SK-N-SH treated with all-trans-retinoic acid at 6 μM for 48 hours (cell line): Measurements from ENCODE around the gene RAD54L.

Source experiments
- ATAC-seq: fragments of 200-7000 bp; cut with Tn5 transposase; 3 replicates; pipeline ENCODE4 v1.9.1; 2020; ENCODE audit warnings: mild to moderate bottlenecking, moderate library complexity
- ARNTL ChIP-seq: fragments of 450-650 bp; formaldehyde crosslinking; IDR thresholded peaks from 2 replicates; pipeline ENCODE4 v1.5.0; 2020; ENCODE audit warnings: low read depth, mild to moderate bottlenecking, moderate library complexity, borderline replicate concordance
- BACH2 ChIP-seq: fragments of 250-450 bp; sonication (Bioruptor Pico); IDR thresholded peaks from 2 replicates; pipeline ENCODE4 v1.9.0; 2021; ENCODE audit warnings: mild to moderate bottlenecking, borderline replicate concordance
- CSDC2 ChIP-seq: fragments of 250-450 bp; sonication (Bioruptor Pico); IDR thresholded peaks from 2 replicates; pipeline ENCODE4 v1.5.0; 2020; ENCODE audit warnings: mild to moderate bottlenecking, moderate library complexity
- CSRNP3 ChIP-seq: fragments of 250-450 bp; sonication (Bioruptor Pico); IDR thresholded peaks from 2 replicates; pipeline ENCODE4 v1.5.1; 2021; ENCODE audit warnings: mild to moderate bottlenecking, moderate library complexity
- ESRRG ChIP-seq: fragments of 250-450 bp; sonication (Bioruptor Pico); IDR thresholded peaks from 2 replicates; pipeline ENCODE4 v1.6.1; 2021; ENCODE audit warnings: mild to moderate bottlenecking
- GLIS3 ChIP-seq: fragments of 250-450 bp; sonication (Bioruptor Pico); IDR thresholded peaks from 2 replicates; pipeline ENCODE4 v1.5.0; 2020; ENCODE audit warnings: mild to moderate bottlenecking, moderate library complexity
- ISL1 ChIP-seq: fragments of 250-450 bp; sonication (Bioruptor Pico); IDR thresholded peaks from 2 replicates; pipeline ENCODE4 v2.1.2; 2022; ENCODE audit warnings: mild to moderate bottlenecking, moderate library complexity
- OSR1 ChIP-seq: fragments of 250-450 bp; sonication (Bioruptor Pico); IDR thresholded peaks from 2 replicates; pipeline ENCODE4 v1.8.0; 2022; ENCODE audit warnings: moderate library complexity, mild to moderate bottlenecking, inconsistent platforms
- PATZ1 ChIP-seq: fragments of 250-450 bp; sonication (Bioruptor Pico); IDR thresholded peaks from 2 replicates; pipeline ENCODE4 v1.8.0; 2020; ENCODE audit warnings: mild to moderate bottlenecking, moderate library complexity, borderline replicate concordance
- POU6F1 ChIP-seq: fragments of 250-450 bp; sonication (Bioruptor Pico); IDR thresholded peaks from 2 replicates; pipeline ENCODE4 v1.8.0; 2021; ENCODE audit warnings: low read depth, mild to moderate bottlenecking, moderate library complexity, borderline replicate concordance
- PPARA ChIP-seq: fragments of 250-450 bp; sonication (Bioruptor Pico); IDR thresholded peaks from 2 replicates; pipeline ENCODE4 v1.5.0; 2020; ENCODE audit warnings: mild to moderate bottlenecking, borderline replicate concordance
- RARB ChIP-seq: fragments of 250-450 bp; sonication (Bioruptor Pico); IDR thresholded peaks from 2 replicates; pipeline ENCODE4 v1.8.0; 2021; ENCODE audit warnings: mild to moderate bottlenecking, moderate library complexity
- SNAI2 ChIP-seq: fragments of 250-450 bp; sonication (Bioruptor Pico); IDR thresholded peaks from 2 replicates; pipeline ENCODE4 v1.5.0; 2020; ENCODE audit warnings: mild to moderate bottlenecking, moderate library complexity
- TCF4 ChIP-seq: fragments of 250-450 bp; sonication (Bioruptor Pico); IDR thresholded peaks from 2 replicates; pipeline ENCODE4 v1.8.0; 2021; ENCODE audit warnings: mild to moderate bottlenecking, moderate library complexity, borderline replicate concordance
- TOX ChIP-seq: fragments of 250-450 bp; sonication (Bioruptor Pico); IDR thresholded peaks from 2 replicates; pipeline ENCODE4 v1.8.0; 2021; ENCODE audit warnings: mild to moderate bottlenecking, moderate library complexity, borderline replicate concordance
- ZC3H10 ChIP-seq: fragments of 250-450 bp; sonication (Bioruptor Pico); IDR thresholded peaks from 2 replicates; pipeline ENCODE4 v1.5.1; 2021; ENCODE audit warnings: mild to moderate bottlenecking, moderate library complexity
- ZFP3 ChIP-seq: fragments of 250-450 bp; sonication (Bioruptor Pico); IDR thresholded peaks from 2 replicates; pipeline ENCODE4 v1.5.0; 2020; ENCODE audit warnings: mild to moderate bottlenecking, moderate library complexity
- ZFP30 ChIP-seq: fragments of 450-650 bp; formaldehyde crosslinking; IDR thresholded peaks from 2 replicates; pipeline ENCODE4 v1.5.0; 2022; ENCODE audit warnings: mild to moderate bottlenecking, moderate library complexity
- ZNF565 ChIP-seq: fragments of 450-650 bp; formaldehyde crosslinking; conservative IDR thresholded peaks from 2 replicates; pipeline ENCODE4 v1.5.0; 2020; ENCODE audit warnings: low read depth, mild to moderate bottlenecking, moderate library complexity
- ZNF70 ChIP-seq: fragments of 450-650 bp; formaldehyde crosslinking; IDR thresholded peaks from 2 replicates; pipeline ENCODE4 v1.5.0; 2020; ENCODE audit warnings: mild to moderate bottlenecking, moderate library complexity
- TF ChIP-seq, protein P1 (sequence below): fragments of 250-450 bp; sonication (Bioruptor Pico); IDR thresholded peaks from 2 replicates; pipeline ENCODE4 v1.5.1; 2020; ENCODE audit warnings: low read depth, mild to moderate bottlenecking, moderate library complexity
- TF ChIP-seq, protein P2 (sequence below): fragments of 250-450 bp; sonication (Bioruptor Pico); IDR thresholded peaks from 2 replicates; pipeline ENCODE4 v1.5.0; 2020; ENCODE audit warnings: mild to moderate bottlenecking, moderate library complexity

Gene RAD54L

GRCh38 chr1:46295306-46295705 lies 47.7 kb downstream of the RAD54L start:
- no peak for ATAC-seq
- TF ChIP-seq OSR1 (CRISPR knock-in tag) (no peak), ZNF565 (CRISPR knock-in tag) (no peak), CSRNP3 (CRISPR knock-in tag) (no peak), ZFP3 (CRISPR knock-in tag) (no peak), GLIS3 (CRISPR knock-in tag) (no peak), ZFP30 (CRISPR knock-in tag) (no peak), PATZ1 (CRISPR knock-in tag) (no peak), ZC3H10 (no peak)
- TF ChIP-seq, protein P1, sequence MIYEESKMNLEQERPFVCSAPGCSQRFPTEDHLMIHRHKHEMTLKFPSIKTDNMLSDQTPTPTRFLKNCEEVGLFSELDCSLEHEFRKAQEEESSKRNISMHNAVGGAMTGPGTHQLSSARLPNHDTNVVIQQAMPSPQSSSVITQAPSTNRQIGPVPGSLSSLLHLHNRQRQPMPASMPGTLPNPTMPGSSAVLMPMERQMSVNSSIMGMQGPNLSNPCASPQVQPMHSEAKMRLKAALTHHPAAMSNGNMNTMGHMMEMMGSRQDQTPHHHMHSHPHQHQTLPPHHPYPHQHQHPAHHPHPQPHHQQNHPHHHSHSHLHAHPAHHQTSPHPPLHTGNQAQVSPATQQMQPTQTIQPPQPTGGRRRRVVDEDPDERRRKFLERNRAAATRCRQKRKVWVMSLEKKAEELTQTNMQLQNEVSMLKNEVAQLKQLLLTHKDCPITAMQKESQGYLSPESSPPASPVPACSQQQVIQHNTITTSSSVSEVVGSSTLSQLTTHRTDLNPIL (CRISPR knock-in tag): no peak
- TF ChIP-seq, protein P2, sequence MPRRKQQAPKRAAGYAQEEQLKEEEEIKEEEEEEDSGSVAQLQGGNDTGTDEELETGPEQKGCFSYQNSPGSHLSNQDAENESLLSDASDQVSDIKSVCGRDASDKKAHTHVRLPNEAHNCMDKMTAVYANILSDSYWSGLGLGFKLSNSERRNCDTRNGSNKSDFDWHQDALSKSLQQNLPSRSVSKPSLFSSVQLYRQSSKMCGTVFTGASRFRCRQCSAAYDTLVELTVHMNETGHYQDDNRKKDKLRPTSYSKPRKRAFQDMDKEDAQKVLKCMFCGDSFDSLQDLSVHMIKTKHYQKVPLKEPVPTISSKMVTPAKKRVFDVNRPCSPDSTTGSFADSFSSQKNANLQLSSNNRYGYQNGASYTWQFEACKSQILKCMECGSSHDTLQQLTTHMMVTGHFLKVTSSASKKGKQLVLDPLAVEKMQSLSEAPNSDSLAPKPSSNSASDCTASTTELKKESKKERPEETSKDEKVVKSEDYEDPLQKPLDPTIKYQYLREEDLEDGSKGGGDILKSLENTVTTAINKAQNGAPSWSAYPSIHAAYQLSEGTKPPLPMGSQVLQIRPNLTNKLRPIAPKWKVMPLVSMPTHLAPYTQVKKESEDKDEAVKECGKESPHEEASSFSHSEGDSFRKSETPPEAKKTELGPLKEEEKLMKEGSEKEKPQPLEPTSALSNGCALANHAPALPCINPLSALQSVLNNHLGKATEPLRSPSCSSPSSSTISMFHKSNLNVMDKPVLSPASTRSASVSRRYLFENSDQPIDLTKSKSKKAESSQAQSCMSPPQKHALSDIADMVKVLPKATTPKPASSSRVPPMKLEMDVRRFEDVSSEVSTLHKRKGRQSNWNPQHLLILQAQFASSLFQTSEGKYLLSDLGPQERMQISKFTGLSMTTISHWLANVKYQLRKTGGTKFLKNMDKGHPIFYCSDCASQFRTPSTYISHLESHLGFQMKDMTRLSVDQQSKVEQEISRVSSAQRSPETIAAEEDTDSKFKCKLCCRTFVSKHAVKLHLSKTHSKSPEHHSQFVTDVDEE (CRISPR knock-in tag): no peak

GRCh38 chr1:46298387-46298786 lies 50.8 kb downstream of the RAD54L start:
- no peak for ATAC-seq

More at GRCh38 chr1:46298387-46298786, 50.8 kb downstream of the RAD54L start:
- TF ChIP-seq ARNTL (CRISPR knock-in tag) (no peak), POU6F1 (CRISPR knock-in tag) (no peak), RARB (no peak), ISL1 (no peak), ZFP3 (CRISPR knock-in tag) (no peak), PPARA (no peak), ZNF70 (CRISPR knock-in tag) (no peak), TOX (CRISPR knock-in tag) (no peak), GLIS3 (CRISPR knock-in tag) (no peak), BACH2 (CRISPR knock-in tag) (no peak), CSRNP3 (CRISPR knock-in tag) (no peak), OSR1 (CRISPR knock-in tag) (no peak), ESRRG (no peak), TCF4 (CRISPR knock-in tag) (no peak), CSDC2 (CRISPR knock-in tag) (no peak), SNAI2 (CRISPR knock-in tag) (no peak), ZNF565 (CRISPR knock-in tag) (no peak), ZC3H10 (no peak)
- TF ChIP-seq, protein P1 (CRISPR knock-in tag): no peak
